CD1c-positive myeloid dendritic cell (primary cell): ENCODE measurements around the gene CD82.

Experiments used
- DNase-seq: peaks from one replicate; pipeline ENCODE4 v3.0.0-alpha.2; 2016; ENCODE audit errors: extremely low spot score

Gene CD82

GRCh38 chr11:44565211-44565952 lies at the start of gene CD82:
Gene CD82 (plus strand): TSS chr11:44565663. CDS start chr11:44594663, 29,000 bp downstream.
- peak; percentile 99 for DNase-seq

- DNase-seq: no peak
Measured at GRCh38 chr11:44516688-44517507, 48.6 kb upstream of the CD82 start.

- no peak for DNase-seq
Measured at GRCh38 chr11:44517541-44517940, 47.9 kb upstream of the CD82 start.

- no peak for DNase-seq
Measured at GRCh38 chr11:44518968-44519550, 46.4 kb upstream of the CD82 start.

- DNase-seq: no peak
Measured at GRCh38 chr11:44519989-44520737, 45.3 kb upstream of the CD82 start.

- no peak for DNase-seq
Measured at GRCh38 chr11:44521148-44521547, 44.3 kb upstream of the CD82 start.

GRCh38 chr11:44522294-44522693 lies 43.2 kb upstream of the CD82 start:
- DNase-seq: no peak

- DNase-seq: peak; percentile 7
Measured at GRCh38 chr11:44524346-44524745, 41.1 kb upstream of the CD82 start.

- peak; percentile 70 for DNase-seq
Measured at GRCh38 chr11:44524751-44525201, 40.7 kb upstream of the CD82 start.

- DNase-seq: no peak
Measured at GRCh38 chr11:44525473-44526252, 39.8 kb upstream of the CD82 start.

GRCh38 chr11:44526438-44526837 lies 39.0 kb upstream of the CD82 start:
- DNase-seq: no peak

- DNase-seq: no peak
Measured at GRCh38 chr11:44527476-44527875, 38.0 kb upstream of the CD82 start.

GRCh38 chr11:44528103-44528502 lies 37.4 kb upstream of the CD82 start:
- peak; percentile 7 for DNase-seq

- DNase-seq: no peak
Measured at GRCh38 chr11:44528581-44528980, 36.9 kb upstream of the CD82 start.

- peak; percentile 69 for DNase-seq
Measured at GRCh38 chr11:44529895-44530412, 35.5 kb upstream of the CD82 start.

GRCh38 chr11:44530413-44531115 lies 34.9 kb upstream of the CD82 start:
- peak; percentile 91 for DNase-seq

- peak; percentile 23 for DNase-seq
Measured at GRCh38 chr11:44531116-44531504, 34.4 kb upstream of the CD82 start.

GRCh38 chr11:44531636-44532035 lies 33.8 kb upstream of the CD82 start:
- DNase-seq: peak; percentile 30

GRCh38 chr11:44532809-44533208 lies 32.7 kb upstream of the CD82 start:
- DNase-seq: no peak
